HG03025 (cell line): ENCODE measurements around the gene USP5.
"Not testable (repeated sequence)": the region's sequence is repeated elsewhere in the genome, so short reads cannot be mapped to it uniquely, and the experiment has no call there.

Experiments used
- ATAC-seq: cut with Tn5 transposase; IDR thresholded peaks from one replicate; pipeline ENCODE4 v1.9.1; 2021; ENCODE audit warnings: mild to moderate bottlenecking, moderate library complexity; ENCODE audit not compliant: unreplicated experiment, low FRiP score

Gene USP5

GRCh38 chr12:6883252-6883651 is 31.3 kb downstream of the USP5 start:
- no peak for ATAC-seq

GRCh38 chr12:6883683-6884082 is 31.7 kb downstream of the USP5 start:
- no peak for ATAC-seq

- no peak for ATAC-seq
Measured at GRCh38 chr12:6884539-6884938, 32.6 kb downstream of the USP5 start.

- ATAC-seq = not testable (repeated sequence)
Measured at GRCh38 chr12:6886206-6886999, 34.5 kb downstream of the USP5 start.

- ATAC-seq = no peak
Measured at GRCh38 chr12:6887460-6887859, 35.5 kb downstream of the USP5 start.

GRCh38 chr12:6888360-6888759 is 36.4 kb downstream of the USP5 start:
- ATAC-seq = no peak

- not testable (repeated sequence) for ATAC-seq
Measured at GRCh38 chr12:6888794-6889193, 36.8 kb downstream of the USP5 start.

- not testable (repeated sequence) for ATAC-seq
Measured at GRCh38 chr12:6889775-6890573, 38.0 kb downstream of the USP5 start.

GRCh38 chr12:6890789-6891645 is 39.1 kb downstream of the USP5 start:
- peak; percentile 88 for ATAC-seq

- ATAC-seq = no peak
Measured at GRCh38 chr12:6891646-6892001, 39.7 kb downstream of the USP5 start.

GRCh38 chr12:6892683-6893082 is 40.7 kb downstream of the USP5 start:
- not testable (repeated sequence) for ATAC-seq

GRCh38 chr12:6894321-6894720 is 42.4 kb downstream of the USP5 start:
- no peak for ATAC-seq

GRCh38 chr12:6896846-6897435 is 45.0 kb downstream of the USP5 start:
- no peak for ATAC-seq

- no peak for ATAC-seq
Measured at GRCh38 chr12:6899427-6899826, 47.5 kb downstream of the USP5 start.

GRCh38 chr12:6899837-6900519 is 48.0 kb downstream of the USP5 start:
- ATAC-seq = no peak

GRCh38 chr12:6902448-6902847 is 50.5 kb downstream of the USP5 start:
- no peak for ATAC-seq

- ATAC-seq = no peak
Measured at GRCh38 chr12:6903722-6904121, 51.8 kb downstream of the USP5 start.

- ATAC-seq = peak; percentile 86
Measured at GRCh38 chr12:6904280-6905276, 52.6 kb downstream of the USP5 start, which contains the start of gene LRRC23. Gene LRRC23, plus strand, starts transcription at chr12:6904822. Its CDS starts 812 bp downstream, at chr12:6905634.
